GM19455 (cell line): ENCODE results near the gene RSPO3.
A peak's percentile ranks its signal among the peaks of the same experiment; 100 is the strongest.

Experiments used
- ATAC-seq: cut with Tn5 transposase; IDR thresholded peaks from one replicate; pipeline ENCODE4 v1.9.1; 2021; ENCODE audit not compliant: unreplicated experiment

Gene RSPO3

DNA sequence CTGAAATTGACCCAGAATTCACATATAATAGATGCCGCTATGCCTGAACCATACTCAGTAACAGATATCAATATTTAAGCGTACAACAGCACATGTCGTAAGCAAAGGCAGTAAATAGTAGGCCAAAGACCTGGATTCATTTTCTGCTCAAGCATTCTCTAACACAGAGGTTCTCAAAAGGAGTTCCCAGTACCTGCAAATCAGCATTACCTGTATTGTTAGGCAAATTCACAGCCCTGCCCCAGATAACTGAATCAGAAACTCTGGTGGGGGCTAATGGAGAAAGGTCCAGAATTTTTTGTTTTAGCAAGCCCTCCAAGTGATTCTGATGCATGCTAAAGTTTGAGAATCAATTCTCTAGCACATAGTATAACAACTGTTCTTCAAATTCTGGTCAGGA is 36.0 kb downstream of the RSPO3 start:
- no peak for ATAC-seq

DNA sequence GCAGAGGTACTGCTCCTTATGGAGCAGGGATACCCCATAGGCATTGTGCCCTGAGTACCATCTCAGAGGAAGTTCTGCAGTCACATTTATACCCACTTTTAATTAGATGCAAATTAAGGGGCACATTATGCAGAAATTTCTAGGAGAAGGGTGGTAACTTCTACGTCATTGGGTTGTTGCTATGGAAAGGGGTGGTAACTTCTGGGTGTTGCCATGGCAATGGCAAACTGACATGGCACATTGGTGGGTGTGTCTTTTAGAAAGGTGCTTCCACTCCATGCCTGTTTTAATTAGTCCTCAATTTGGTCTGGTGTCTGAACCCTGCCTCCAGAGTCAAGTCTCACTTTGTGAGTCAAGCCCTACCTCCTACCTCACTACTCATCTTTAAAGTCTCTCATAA is 42.0 kb downstream of the RSPO3 start:
- no peak for ATAC-seq

DNA sequence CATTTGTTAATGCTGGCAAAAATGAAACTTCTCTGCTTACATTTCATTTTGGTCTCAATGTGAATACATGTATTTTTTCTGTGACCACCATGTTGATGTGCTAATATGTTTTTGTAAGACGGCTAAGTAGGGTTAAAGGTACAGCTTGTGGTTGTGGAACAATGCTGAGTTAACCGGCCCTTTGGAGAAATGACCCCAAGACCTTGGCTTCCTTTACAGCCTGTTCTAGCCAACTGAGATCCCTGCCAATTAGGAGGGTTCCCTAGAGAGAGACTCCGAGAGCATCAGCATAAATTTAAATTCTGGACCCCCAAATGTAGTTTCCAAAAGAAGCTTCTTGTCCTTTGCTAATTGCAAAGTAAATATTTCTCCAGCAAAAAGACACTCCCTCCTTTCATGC is 44.4 kb downstream of the RSPO3 start:
- no peak for ATAC-seq

DNA sequence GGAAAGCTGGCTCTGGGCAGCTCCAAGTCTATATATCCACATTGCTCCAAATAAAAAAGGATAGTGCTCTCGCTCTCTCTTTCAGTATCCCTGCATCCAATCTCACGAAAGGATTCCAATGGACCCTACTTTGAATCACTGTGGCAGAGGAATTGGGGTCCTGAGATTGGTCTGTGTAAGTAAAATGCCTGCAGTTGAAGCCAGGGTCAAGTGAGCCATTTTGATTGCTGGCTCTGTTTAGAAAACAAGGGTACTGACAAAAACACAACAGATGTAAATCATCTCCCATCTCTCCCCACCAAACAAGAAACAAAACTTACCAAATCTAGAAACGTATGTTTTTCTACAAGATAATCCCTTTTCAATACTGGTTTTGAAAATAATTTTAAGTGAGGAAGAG is 45.6 kb downstream of the RSPO3 start:
- no peak for ATAC-seq

DNA sequence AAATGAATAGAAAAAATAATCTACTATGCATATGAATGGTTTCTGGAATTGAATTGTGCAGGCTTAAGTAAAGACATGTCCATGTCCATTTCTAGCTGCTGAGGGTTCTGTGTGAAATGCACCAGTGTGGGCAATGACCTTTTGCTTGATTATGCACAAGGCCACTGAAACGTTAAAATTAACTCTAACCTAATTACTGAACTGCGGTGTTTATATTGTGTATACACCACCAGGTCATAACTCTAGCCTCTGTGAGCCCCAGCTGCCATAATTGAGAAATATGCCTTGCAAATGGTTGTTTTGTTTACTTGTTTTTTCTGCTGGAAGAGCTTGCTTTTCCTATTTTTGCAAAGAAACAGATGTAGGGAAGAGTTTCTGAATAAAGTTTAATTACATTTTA is 46.1 kb downstream of the RSPO3 start:
- no peak for ATAC-seq

DNA sequence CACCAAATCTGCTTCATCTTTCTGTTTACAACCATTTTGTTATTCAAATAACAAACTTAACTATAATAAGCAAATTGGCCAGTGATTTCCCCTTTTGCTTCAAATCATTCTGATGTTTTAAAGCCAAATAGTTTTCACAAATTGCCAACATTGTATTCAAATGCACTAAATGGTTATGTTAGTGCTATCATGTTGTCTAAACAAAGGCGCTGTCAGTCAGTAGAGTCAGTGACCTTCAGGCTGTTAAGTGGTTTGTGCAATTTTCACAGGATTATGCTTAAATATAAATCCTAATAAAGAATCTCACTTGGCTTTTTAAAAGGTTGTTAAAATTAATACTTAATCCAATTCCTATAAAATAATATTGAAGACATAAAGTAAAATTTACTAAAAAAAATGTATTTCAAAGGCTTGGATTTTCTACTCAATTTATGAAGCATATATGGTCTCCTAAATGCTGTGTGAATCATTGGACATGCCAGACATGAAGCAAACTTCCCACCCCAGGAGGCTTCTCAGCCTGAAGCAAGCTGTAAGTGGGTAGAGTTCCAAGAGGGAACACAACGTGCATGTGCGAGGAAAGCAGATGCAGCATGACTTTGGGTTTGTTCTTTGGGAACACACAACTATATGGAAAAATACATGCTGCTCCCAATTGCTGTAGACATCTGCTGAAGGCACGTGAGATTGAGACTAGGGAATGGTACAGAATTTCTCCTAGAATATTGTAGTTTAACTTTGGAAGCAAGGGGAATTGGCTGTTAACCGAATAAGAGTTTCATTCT is 54.9 kb downstream of the RSPO3 start:
- no peak for ATAC-seq

DNA sequence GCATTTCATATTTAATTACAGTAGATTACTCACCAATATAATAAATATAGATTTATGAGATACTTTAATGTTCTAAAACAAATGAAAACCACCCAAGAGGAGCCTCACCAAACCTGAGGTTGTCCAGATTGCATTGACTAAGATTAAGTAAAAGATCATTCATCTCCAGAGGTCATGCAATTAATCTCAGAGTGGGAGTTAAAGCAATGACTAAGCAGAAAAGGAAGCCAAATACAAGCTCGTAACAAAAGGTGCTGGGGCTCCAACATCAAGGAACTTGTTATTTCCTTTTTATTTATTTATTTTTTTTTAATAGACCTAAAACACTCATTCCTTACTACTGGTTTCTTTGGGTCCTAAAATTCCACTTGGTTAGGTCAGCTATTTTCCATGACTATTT is 57.7 kb downstream of the RSPO3 start:
- ATAC-seq = no peak

DNA sequence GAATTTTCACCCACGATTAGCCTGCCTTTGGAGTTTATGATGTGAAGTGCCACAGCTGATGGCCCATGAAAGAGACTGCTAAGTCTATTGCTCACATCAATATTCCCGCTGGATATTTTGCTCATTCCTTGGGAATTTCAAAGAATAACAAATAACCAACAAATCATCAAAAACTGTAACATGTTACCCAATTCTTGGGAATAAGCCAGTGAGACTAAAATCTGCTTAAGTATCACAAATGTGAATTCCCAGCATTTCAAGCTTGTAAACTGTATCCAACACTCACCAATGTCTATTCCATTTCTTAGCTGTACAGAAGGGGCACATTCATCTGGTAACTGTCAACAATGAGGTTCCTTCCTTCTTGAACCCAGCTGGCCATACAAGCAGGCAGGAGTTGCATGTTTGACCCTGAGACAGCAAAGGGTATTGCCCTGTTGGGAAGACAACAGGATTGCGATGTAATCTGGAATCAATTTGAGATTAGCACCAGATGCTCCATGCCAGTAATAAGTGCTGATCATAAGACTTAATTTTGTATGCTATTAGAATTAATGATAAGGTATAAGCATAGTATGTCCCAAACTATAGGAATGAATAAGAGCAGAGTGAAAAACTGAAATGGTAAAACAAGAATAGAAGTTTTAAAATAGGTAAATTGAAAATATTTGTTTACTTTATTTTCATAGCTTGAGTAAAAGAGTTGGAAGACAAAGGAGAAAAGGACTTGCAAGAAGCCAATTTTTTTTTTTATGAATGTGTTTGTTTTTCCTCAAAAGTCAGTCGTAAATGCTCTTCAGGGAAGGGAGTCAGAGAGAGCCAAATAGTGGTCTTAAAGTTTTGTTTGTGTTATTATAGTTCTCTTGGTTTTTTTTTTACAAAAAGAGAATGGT is 58.8 kb downstream of the RSPO3 start:
- no peak for ATAC-seq

DNA sequence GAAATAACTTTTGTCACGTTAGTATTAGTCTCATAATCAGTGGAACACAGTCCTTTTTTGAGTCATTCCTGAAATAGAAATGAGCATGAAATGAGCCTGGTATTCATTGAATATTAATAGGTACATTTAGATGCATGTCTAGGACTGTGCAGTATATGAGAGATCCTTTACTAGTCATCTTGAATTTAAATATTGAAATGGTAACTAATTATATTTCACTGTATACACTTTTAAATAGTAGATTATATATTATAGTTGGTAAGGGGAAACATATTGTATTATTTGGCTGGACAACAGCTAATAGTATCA is 59.4 kb downstream of the RSPO3 start:
- ATAC-seq = no peak

DNA sequence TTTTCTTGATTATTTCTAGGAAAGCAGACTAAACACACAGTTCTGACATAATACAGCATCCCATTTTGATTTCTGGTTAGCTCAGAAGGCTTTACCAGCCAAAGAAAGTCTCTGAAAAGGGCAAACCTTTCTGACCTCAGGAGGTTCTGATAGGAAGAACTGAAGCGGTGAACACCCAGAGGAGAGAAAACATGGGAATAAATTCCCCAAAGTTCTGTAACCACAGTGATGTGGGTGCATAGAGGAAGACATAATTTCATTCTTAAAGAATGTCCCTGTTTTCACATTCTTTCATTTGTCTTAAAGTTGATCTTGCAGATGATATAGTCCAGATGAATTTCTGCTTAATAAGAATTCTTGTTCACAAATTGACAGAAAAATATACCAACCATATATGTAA is 60.3 kb downstream of the RSPO3 start:
- no peak for ATAC-seq

DNA sequence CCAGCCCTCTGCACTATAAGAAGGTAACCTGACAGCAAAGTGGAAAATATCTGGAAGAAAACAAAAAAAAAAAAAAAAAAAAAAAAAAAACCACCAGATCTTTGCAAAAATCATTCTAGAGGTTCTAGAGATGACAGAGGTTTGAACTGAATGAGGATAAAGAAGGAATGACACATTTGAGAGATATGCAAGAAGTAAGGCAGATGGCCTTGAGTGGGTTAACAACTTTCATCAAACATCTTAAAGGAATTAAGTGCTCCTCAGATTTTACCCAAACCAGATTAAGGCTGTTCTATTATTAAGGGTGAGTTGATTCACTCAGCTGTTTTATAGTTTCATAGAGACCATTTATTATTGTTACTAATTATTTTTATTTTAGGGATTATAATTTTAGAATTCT is 62.0 kb downstream of the RSPO3 start:
- ATAC-seq = no peak

DNA sequence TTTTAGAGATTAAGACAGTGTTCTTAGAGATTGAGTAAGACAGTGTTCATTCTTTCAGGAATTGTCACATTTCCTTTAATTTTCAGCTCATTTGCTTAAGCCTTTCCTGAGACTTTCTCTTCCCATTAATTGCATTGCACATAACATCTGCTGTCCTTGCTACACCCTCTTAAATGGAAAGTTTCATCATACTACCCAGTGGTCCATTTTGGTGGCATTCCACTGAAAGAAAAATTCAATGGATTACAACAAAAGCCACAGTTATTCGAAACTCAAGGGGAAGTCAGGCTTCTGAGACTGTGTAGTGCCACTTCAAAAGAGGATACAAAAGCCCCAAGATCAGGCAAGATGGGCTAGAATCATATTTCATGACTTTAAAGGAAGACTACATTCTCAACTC is 64.0 kb downstream of the RSPO3 start:
- no peak for ATAC-seq

DNA sequence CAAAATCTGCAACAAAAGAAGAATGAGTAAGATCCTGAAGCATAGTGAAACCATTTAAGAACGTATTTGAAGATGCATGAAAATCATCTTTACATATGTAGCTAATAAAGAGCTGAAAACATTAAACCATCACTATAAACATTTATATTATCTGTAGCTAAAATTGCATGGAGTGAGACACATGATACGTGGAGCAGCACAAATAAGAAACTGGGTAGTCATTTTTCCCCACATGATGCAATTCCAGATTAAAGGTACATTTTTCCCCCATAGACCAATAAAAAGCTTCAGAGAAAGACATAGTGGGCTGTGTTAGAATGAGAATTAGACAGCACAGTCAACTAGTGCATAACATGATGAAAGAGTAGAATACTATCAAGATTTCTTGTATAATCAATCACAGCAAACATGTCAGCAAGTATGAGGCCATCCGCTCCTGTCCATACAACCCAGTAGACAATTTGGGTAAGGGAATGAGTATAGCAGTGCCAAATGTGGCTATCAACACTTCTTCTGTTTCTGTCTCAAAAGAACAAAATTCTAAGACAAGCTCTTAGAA is 67.0 kb downstream of the RSPO3 start:
- ATAC-seq = no peak

DNA sequence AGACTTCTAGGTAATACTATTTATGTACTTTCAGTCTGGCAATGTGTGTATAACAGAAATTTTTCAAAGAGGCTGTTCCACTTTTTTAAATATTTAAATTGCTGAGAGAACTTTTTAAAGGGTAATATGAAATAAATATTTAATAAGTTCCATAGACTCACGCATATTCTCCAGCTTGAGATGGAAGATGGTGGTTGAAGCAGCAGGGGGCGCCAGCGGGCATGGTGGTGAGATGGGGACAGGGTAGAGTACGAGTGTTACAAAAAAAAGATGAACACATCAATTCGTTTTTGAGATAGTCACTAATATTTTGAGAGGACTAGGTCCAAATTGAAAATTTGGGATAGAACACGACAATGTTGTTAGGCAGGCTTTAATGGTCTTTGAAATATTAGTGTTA is 68.4 kb downstream of the RSPO3 start:
- ATAC-seq = peak; percentile 76

DNA sequence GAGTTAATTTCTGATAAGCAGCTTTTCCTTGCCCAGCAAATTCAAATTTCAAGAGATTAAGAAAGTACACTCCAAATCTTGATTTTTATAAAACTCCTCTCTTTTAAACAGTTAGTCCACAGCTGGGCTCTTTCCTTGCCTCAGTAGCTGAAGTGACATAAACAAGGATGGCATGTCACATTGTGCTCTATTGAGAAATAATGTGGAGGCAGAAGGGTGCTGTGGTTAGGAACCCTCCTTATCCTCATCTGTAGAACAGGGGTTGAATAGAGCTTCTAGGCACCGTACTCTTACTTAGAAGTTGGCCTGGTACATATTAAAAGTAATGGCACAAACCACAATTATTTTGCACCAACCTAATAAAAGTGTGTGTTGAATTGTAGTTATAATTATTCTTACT is 70.3 kb downstream of the RSPO3 start:
- no peak for ATAC-seq

DNA sequence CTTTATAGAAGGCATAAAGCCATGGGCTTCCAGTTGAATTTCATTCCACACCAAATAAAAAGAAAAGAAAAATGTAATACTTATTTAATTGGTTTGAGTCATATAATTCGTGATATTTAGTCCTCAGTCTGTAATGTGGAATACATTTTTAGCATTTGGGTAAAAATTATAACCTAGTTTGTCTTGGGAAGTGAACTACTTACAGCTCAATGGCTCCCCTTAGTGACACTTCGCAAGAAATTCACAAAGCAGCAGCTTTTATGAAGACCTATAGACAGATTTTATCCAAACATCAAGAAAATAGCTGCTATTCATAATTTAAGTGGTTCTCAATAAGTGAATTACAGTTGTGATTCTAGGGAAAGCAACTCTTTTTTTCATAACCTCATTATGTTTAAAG is 72.1 kb downstream of the RSPO3 start:
- no peak for ATAC-seq

DNA sequence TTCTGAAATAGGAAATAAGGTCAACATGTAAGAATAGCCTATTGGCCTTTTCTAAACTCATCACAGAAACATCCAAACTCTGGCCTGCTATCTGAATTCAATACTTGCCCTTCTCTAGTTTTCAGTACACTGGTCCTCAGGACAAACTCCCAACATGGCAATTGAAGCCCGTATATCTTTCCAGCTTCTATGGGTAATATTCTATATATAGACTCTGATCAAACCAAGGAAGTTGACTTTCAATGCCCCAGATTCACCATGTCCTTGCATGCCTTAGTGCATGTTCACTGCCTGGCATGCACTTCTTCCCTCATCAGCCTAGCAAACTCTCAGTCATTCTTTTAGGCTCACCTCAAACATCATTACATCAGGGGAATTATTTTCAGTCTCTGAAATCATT is 73.2 kb downstream of the RSPO3 start:
- ATAC-seq = no peak

DNA sequence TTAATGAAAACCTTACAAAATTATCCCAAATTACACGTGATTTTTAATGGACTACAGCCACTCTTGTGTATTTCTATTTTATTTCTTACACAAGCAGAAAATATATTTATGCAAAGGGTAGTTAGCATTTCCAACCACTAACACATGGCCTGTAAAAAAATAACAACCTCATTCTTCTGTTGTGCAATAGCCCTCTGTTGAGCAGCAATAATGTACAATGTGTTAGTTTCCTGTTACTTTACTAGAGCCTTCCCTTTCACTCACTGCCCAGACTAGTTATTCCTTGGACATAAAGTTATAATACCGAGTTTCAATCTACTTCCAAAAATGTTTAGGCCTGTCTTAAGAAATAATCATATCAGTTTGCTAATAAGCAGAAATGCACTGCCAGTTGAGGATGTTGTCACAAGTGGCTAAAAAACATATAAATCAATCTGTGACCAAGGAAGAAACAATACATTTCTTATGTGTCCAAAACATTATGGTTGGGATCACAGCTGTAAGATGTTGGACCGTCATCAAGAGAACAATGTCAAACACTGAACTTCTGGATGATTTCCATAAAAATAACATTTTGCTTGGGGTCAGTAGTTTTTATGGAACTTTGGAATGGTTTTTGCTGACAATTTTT is 74.6 kb downstream of the RSPO3 start:
- no peak for ATAC-seq

DNA sequence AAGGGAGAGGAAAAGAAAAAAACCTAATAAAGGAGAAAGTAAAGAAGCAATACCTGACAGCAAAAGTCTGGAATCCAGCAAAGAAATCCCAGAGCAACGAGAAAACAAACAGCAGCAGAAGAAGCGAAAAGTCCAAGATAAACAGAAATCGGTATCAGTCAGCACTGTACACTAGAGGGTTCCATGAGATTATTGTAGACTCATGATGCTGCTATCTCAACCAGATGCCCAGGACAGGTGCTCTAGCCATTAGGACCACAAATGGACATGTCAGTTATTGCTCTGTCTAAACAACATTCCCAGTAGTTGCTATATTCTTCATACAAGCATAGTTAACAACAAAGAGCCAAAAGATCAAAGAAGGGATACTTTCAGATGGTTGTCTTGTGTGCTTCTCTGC is 77.4 kb downstream of the RSPO3 start:
- no peak for ATAC-seq

DNA sequence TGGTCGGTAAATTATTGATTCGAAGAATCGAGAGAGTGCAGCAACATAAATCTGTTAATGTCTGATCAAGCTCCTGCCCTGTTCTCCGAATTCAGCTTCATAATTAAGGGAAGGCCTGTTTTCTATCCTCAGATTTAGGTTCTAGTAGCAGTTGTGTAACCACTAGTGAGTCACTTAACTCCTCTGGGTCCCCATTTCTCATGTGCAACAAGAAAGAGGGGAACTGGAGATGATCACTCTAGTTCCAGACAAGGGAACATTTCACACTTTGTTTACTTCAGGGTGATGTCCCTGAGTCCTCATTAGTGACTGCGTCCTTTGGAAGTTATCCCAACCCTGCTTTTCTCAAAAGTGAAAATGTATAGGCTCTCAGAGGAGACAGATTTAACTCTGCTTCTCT is 80.1 kb downstream of the RSPO3 start:
- ATAC-seq = no peak

DNA sequence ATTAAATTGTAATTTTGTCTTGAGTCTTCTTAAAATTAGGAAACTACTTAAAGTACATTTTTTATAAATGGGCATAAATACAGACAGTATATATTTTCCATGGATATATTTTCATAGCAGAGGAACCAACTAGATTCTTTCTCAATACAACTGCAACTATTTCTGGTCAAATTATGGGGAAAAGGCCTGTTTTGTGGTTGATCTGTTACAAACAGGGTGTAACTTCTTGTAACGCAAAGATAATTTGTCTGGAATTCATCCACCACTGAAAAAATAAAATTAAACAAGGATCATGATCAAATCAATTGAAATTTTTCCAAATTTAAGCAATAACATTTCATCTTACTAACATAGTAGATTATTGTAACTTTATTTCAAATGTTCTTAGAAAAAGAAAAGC is 81.0 kb downstream of the RSPO3 start:
- no peak for ATAC-seq

DNA sequence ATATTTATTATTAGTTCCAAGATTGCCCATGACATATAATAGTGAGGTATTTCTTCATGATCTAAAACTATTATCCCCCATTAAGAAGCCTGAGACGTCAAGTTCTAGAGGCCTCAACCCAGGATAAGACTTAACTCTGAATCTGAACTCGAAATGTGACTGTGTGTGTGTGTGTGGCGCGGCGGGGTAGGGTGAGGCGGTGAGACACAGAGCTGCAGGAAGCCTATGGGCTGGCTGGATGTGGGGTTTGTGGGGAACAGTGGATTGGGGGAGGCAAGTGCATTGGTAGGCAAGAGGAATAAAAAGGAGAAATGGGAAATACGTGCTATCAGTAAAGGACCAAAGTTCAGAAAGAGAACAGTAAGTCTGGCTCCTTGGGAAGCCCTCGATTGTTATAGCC is 81.6 kb downstream of the RSPO3 start:
- no peak for ATAC-seq
